CD8-positive, alpha-beta memory T cell (primary cell): ENCODE results near the gene FANCI. TPM values are rescaled to one million over a fixed set of nuclear protein-coding genes. Genes with fewer than 3 reads are reported as not detected.

ENCODE experiments used
- CTCF ChIA-PET: fragments of 350-600 bp; sonication (Branson Sonifier 250); formaldehyde crosslinking; loops from one replicate; lab custom pipeline; 2021; ENCODE audit warnings: antibody characterized with exemption; lab: Charles Lee
- POLR2A ChIA-PET: fragments of 350-600 bp; sonication (Branson Sonifier 250); formaldehyde crosslinking; loops from one replicate; lab custom pipeline; 2021; ENCODE audit warnings: antibody characterized with exemption; lab: Charles Lee
- DNase-seq, 5 donors: peaks; one replicate each; pipeline versions ENCODE4 v3.0.0 to v3.0.0-alpha.2; 2020 to 2022; ENCODE audit warnings: mixed read lengths in 1 of 5
- H3K27ac ChIP-seq: one replicate; pipeline ENCODE4 v1.7.0; 2013; ENCODE audit warnings: low read depth, mild to moderate bottlenecking, low read length, moderate library complexity
- H3K27me3 ChIP-seq: 2 replicates; pipeline ENCODE4 v1.7.0; 2013; ENCODE audit warnings: low read length, mild to moderate bottlenecking; ENCODE audit not compliant: insufficient read depth, poor library complexity, severe bottlenecking
- H3K36me3 ChIP-seq: 2 replicates; pipeline ENCODE4 v1.7.0; 2013; ENCODE audit warnings: mild to moderate bottlenecking, low read length, moderate library complexity; ENCODE audit not compliant: insufficient read depth
- H3K4me1 ChIP-seq: 2 replicates; pipeline ENCODE4 v1.7.0; 2013; ENCODE audit warnings: mild to moderate bottlenecking, low read length, moderate library complexity; ENCODE audit not compliant: insufficient read depth
- H3K4me3 ChIP-seq: 2 replicates; pipeline ENCODE4 v1.7.0; 2013; ENCODE audit warnings: mild to moderate bottlenecking, low read length
- H3K9me3 ChIP-seq: 2 replicates; pipeline ENCODE4 v1.7.0; 2013; ENCODE audit warnings: mild to moderate bottlenecking, low read length
- H3K27ac Mint-ChIP-seq, 8 donors: one replicate each; pipeline ENCODE4 v1.8.0; 2020 to 2021; ENCODE audit warnings: mixed read lengths in 8 of 8, mild to moderate bottlenecking in 6 of 8, inconsistent platforms in 3 of 8, moderate library complexity in 3 of 8
- H3K27me3 Mint-ChIP-seq, 2 donors: one replicate each; pipeline ENCODE4 v1.8.0; 2020 to 2021; ENCODE audit warnings: mixed read lengths in 2 of 2, mild to moderate bottlenecking in 1 of 2, moderate library complexity in 1 of 2
- H3K36me3 Mint-ChIP-seq, 3 donors: one replicate each; pipeline ENCODE4 v1.8.0; 2020 to 2021; ENCODE audit warnings: mixed read lengths in 3 of 3, inconsistent platforms in 1 of 3, mild to moderate bottlenecking in 1 of 3
- H3K4me1 Mint-ChIP-seq, 3 donors: one replicate each; pipeline ENCODE4 v1.8.0; 2020 to 2021; ENCODE audit warnings: mixed read lengths in 3 of 3, inconsistent platforms in 1 of 3, mild to moderate bottlenecking in 1 of 3
- H3K4me3 Mint-ChIP-seq, 7 donors: one replicate each; pipeline ENCODE4 v1.8.0; 2020 to 2021; ENCODE audit warnings: mixed read lengths in 7 of 7, mild to moderate bottlenecking in 6 of 7, moderate library complexity in 4 of 7, inconsistent platforms in 2 of 7
- H3K9me3 Mint-ChIP-seq, 5 donors: one replicate each; pipeline ENCODE4 v1.8.0; 2020 to 2022; ENCODE audit warnings: mixed read lengths in 5 of 5, mild to moderate bottlenecking in 3 of 5, moderate library complexity in 2 of 5, inconsistent platforms in 1 of 5
- polyA plus RNA-seq: library from polyadenylated mRNA; unstranded; fragments of 300-500 nt; fragmentation: Illumina TruSeq; gene quantifications from one replicate; pipeline ENCODE4 v1.2.3, GENCODE V29; 2021
- total RNA-seq, 2 experiments: library from RNA; stranded (reverse); gene quantifications; one replicate each; pipeline ENCODE4 v1.2.3, GENCODE V29; 2021

FANCI gene
- total and polyA plus RNA-seq, 3 experiments from 2014 or later = 6.7 to 145 (median 140) TPM

GRCh38 chr15:89359471-89360293, 115.9 kb downstream of the FANCI start:
- POLR2A ChIA-PET = interaction anchor here (0.9 kb wide), 1 partner anchor 69 kb away, joined by 3 read pairs; no protein-coding TSS in a partner anchor
- H3K4me3 Mint-ChIP-seq = peak overlapping the region in 5 of 7 donors; percentile 11 to 83 (median 60)

DNA sequence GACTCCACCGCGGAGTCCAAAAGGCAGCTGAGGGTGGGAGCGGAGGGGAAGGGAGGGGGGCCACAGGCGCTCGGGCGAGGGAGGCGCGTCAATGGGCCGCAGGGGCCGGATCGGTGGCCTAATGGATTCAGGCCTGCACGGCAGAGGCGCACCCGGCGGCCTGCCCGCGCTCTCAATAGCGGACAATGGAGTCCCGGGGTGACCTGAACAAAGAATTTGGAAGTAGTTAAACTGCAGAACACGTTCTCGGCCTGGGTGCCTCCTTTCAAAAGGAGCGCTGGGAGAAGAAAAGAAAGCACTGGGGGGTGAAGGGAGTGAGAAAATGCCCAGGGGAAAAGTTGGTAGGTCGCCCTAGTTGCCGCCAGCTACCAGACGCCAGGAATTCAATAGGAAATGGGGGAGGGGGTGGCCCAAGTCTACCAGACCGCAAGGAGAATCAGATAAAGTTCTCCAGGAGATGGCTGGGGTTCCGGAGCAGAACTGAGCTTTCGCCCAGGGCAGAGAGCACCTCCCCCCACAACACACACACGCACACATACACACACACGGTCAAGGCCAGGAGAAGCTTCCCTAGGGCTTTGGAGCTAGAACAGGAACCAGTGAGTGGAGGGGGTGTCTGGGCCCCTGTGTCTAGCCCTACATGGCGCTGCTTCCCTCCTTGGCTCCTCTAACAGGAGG, 116.7 kb downstream of the FANCI start:
- peaks cover 15% of the 10 kb centered on the region for H3K4me1 ChIP-seq
- Mint-ChIP-seq H3K9me3 (peaks cover 0 to 3% (median 0%) of the 10 kb centered on the region in 5 donors), H3K27me3 (peaks cover 77 to 84% of the 10 kb centered on the region in 2 donors), H3K4me3 (peak overlapping the region in 4 of 7 donors; percentile 29 to 69 (median 51)), H3K36me3 (peaks cover 0 to 2% (median 0%) of the 10 kb centered on the region in 3 donors), H3K27ac (no peak overlapping the region), H3K4me1 (peaks cover 10 to 35% (median 16%) of the 10 kb centered on the region in 3 donors)
- H3K27ac ChIP-seq = no peak overlapping the region
- POLR2A ChIA-PET = no interaction called here
- DNase-seq = no peak
- H3K36me3 ChIP-seq = no peaks in the 10 kb centered on the region
- H3K9me3 ChIP-seq = no peaks in the 10 kb centered on the region
- H3K4me3 ChIP-seq = no peak overlapping the region
- CTCF ChIA-PET = interaction anchor here (1.7 to 6.1 kb wide), 12 partner anchors 12 to 74 kb away, joined by 7 to 82 read pairs (median 22); partner anchors contain the start of gene POLG
- peaks cover 75% of the 10 kb centered on the region for H3K27me3 ChIP-seq

More at GRCh38 chr15:89359471-89360293, 115.9 kb downstream of the FANCI start:
- CTCF ChIA-PET = interaction anchor here (0.9 to 6.1 kb wide), 28 partner anchors 9 to 448 kb away, joined by 3 to 82 read pairs (median 12); partner anchors contain the start of gene POLG
- Histone ChIP-seq H3K27ac (no peak overlapping the region), H3K36me3 (no peaks in the 10 kb centered on the region), H3K9me3 (no peaks in the 10 kb centered on the region), H3K4me3 (no peak overlapping the region), H3K4me1 (peaks cover 15% of the 10 kb centered on the region), H3K27me3 (peaks cover 70% of the 10 kb centered on the region)
- H3K4me1 Mint-ChIP-seq = peaks cover 10 to 35% (median 16%) of the 10 kb centered on the region in 3 donors
- H3K27ac Mint-ChIP-seq = no peak overlapping the region
- peaks cover 0 to 2% (median 0%) of the 10 kb centered on the region in 3 donors for H3K36me3 Mint-ChIP-seq
- no peak for DNase-seq
- peaks cover 0 to 3% (median 0%) of the 10 kb centered on the region in 5 donors for H3K9me3 Mint-ChIP-seq
- peaks cover 78 to 82% of the 10 kb centered on the region in 2 donors for H3K27me3 Mint-ChIP-seq

DNA sequence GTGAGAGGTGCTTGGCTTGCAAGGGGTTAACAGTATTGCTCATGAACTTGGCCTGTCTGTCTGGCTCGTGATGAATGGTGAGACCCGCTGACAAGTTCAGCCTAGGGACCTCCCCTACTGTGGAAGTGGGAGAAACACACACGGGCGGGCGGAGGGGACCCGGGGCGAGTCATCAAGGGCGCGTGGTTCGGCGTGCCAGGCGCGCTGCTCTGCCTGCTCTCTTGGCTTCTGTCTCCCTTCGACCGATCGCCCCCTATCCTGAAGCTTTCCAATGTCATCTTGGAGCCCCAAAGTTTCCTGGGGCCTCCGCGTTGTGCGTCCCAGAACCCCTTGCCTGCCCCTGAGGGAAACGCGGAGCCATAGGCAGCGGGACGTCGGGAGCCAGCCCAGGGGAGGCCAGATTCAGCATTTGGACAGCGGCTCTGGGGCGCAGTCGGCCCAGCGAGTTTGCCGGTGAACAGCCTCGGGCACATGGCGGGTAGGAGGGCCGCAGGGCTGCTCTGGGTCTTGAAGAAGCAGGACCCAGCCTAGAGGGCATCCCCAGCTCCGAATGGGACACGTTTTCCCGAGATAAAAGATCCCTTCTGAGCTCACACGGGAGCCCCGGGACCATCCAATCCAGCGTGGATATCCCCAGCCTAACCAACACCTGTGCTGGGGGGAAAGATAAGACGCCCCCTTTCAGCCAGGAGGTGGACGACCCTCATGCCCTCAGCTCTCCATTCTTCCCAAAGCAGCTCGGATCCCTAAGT, 117.8 kb downstream of the FANCI start:
- Histone ChIP-seq H3K27ac (no peak overlapping the region), H3K9me3 (no peaks in the 10 kb centered on the region), H3K4me3 (no peak overlapping the region), H3K4me1 (peaks cover 15% of the 10 kb centered on the region), H3K36me3 (no peaks in the 10 kb centered on the region), H3K27me3 (peaks cover 79% of the 10 kb centered on the region)
- Mint-ChIP-seq H3K4me1 (peaks cover 10 to 37% (median 20%) of the 10 kb centered on the region in 3 donors), H3K9me3 (peaks cover 0 to 5% (median 0%) of the 10 kb centered on the region in 5 donors), H3K36me3 (peaks cover 0 to 2% (median 0%) of the 10 kb centered on the region in 3 donors), H3K27ac (peak overlapping the region in 3 of 8 donors; percentile 3 to 46 (median 5)), H3K27me3 (peaks cover 76 to 83% of the 10 kb centered on the region in 2 donors), H3K4me3 (peak overlapping the region in 6 of 7 donors; percentile 39 to 69 (median 50))
- CTCF ChIA-PET = interaction anchor here (5.9 to 6.1 kb wide), 2 partner anchors 23 to 68 kb away, joined by 58 to 82 read pairs; partner anchors contain the start of gene POLG
- peak; percentile 44 to 73 (median 52) for DNase-seq
- POLR2A ChIA-PET = no interaction called here

DNA sequence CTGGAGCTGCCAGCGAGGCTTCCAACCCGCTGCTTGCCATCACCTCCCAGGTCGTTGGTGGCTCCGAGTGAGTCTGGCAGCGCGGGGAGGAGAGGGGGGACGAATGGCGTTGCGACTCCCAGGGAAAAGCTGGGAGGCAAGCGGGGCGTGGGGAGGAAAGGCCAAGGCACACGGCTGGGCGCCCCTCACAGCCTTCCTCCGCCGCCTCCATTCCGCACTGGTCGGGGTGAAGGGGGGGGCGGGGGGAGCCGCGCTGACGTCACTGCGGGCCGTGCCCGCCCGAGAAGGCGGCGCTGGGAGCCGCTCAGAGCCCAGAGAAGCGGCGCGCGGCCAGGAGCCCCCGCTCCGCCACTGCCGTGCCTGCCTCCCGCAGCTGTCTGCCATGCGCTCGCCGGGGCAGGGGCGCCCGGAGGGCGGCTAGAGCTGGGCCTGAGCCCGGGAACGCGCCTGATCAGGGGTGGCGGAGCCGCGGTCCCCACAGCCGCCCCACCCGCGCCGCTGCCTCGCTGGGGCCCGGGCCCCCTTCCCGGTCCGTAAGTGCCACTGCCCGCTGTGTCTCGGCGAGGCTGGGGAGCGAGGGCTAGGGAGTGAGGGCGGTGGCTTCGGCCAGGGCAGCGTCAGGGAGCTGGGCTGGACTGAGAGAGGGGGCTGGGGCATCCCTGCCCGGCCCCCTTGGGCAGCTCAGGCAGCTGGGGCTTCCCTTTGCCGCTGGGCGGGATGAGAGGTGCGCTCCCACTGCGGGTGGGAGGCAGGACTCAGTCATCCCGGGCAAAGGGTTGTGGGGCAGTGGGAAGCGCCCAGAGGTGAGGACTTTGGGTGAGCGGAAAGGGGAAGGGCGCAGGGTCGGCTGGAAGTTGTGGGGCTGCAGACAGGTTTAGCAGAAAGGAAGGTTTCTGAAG, 118.7 kb downstream of the FANCI start:
- Histone ChIP-seq H3K4me1 (peaks cover 15% of the 10 kb centered on the region), H3K27me3 (peaks cover 78% of the 10 kb centered on the region), H3K4me3 (no peak overlapping the region), H3K9me3 (no peaks in the 10 kb centered on the region), H3K27ac (no peak overlapping the region), H3K36me3 (no peaks in the 10 kb centered on the region)
- CTCF ChIA-PET = interaction anchor here (6.1 kb wide), 1 partner anchor 67 kb away, joined by 82 read pairs; no protein-coding TSS in a partner anchor
- peak in 1 of 5 donors; percentile 14 for DNase-seq
- POLR2A ChIA-PET = no interaction called here
- H3K4me1 Mint-ChIP-seq = peaks cover 15 to 45% (median 24%) of the 10 kb centered on the region in 3 donors
- peaks cover 75 to 83% of the 10 kb centered on the region in 2 donors for H3K27me3 Mint-ChIP-seq
- peaks cover 0 to 5% (median 0%) of the 10 kb centered on the region in 5 donors for H3K9me3 Mint-ChIP-seq
- H3K4me3 Mint-ChIP-seq = peak overlapping the region in 2 of 7 donors; percentile 41 to 69
- peaks cover 0 to 2% (median 0%) of the 10 kb centered on the region in 3 donors for H3K36me3 Mint-ChIP-seq
- no peak overlapping the region for H3K27ac Mint-ChIP-seq

GRCh38 chr15:89363133-89363532, 119.4 kb downstream of the FANCI start:
- DNase-seq = no peak
- H3K4me1 Mint-ChIP-seq = peaks cover 15 to 46% (median 24%) of the 10 kb centered on the region in 3 donors
- H3K9me3 Mint-ChIP-seq = peaks cover 0 to 5% (median 0%) of the 10 kb centered on the region in 5 donors
- Histone ChIP-seq H3K27ac (no peak overlapping the region), H3K9me3 (no peaks in the 10 kb centered on the region), H3K4me3 (no peak overlapping the region), H3K36me3 (no peaks in the 10 kb centered on the region), H3K4me1 (peaks cover 15% of the 10 kb centered on the region), H3K27me3 (peaks cover 72% of the 10 kb centered on the region)
- H3K27ac Mint-ChIP-seq = no peak overlapping the region
- H3K36me3 Mint-ChIP-seq = peaks cover 0 to 2% (median 0%) of the 10 kb centered on the region in 3 donors
- POLR2A ChIA-PET = no interaction called here
- CTCF ChIA-PET = no interaction called here
- peaks cover 72 to 76% of the 10 kb centered on the region in 2 donors for H3K27me3 Mint-ChIP-seq
- H3K4me3 Mint-ChIP-seq = peak overlapping the region in 5 of 7 donors; percentile 14 to 51 (median 34)

DNA sequence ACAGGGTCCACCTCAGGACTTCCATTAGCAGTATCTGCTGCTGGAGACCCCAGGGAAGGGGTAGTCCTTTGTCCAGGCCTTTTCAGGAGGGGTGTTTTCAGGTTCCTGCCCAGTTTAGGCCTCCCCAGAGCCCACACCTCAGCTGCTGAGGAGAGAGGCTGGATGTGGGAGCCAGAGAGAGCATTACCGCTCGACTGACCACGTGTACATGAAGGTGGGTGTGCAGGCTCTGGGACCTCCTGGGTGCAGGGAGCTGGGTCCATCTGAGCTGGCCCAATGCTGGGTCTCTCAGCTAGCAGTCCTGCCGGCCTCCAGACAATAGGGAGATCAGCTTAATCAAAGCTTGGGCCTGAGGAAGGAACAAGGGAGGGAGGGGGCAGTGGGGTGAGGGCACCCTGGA, 120.0 kb downstream of the FANCI start:
- Mint-ChIP-seq H3K9me3 (peaks cover 0 to 5% (median 0%) of the 10 kb centered on the region in 5 donors), H3K27ac (no peak overlapping the region), H3K4me1 (peaks cover 15 to 42% (median 22%) of the 10 kb centered on the region in 3 donors), H3K36me3 (peaks cover 0 to 2% (median 0%) of the 10 kb centered on the region in 3 donors), H3K4me3 (peak overlapping the region in 1 of 7 donors; percentile 14), H3K27me3 (peaks cover 68 to 74% of the 10 kb centered on the region in 2 donors)
- CTCF ChIA-PET = no interaction called here
- Histone ChIP-seq H3K27me3 (peaks cover 69% of the 10 kb centered on the region), H3K27ac (no peak overlapping the region), H3K36me3 (no peaks in the 10 kb centered on the region), H3K9me3 (no peaks in the 10 kb centered on the region), H3K4me1 (peaks cover 11% of the 10 kb centered on the region), H3K4me3 (no peak overlapping the region)
- no peak for DNase-seq
- POLR2A ChIA-PET = no interaction called here
